ENCODE data around the gene CPEB1. TPM values are rescaled to one million over a fixed set of nuclear protein-coding genes. Genes with fewer than 3 reads are reported as not detected.

CPEB1 gene
- total RNA-seq, 4 donors from 2014 or later, result 0.97 to 5.2 (median 2.5) TPM

GRCh38 chr15:82625136-82625535 lies 22.0 kb downstream of the CPEB1 start:
- 86% methylated on average over 4 of the region's 4 CpGs for WGBS
- Histone ChIP-seq H3K27ac (no peak overlapping the region), H3K27me3 (no peaks in the 10 kb centered on the region), H3K9me3 (no peaks in the 10 kb centered on the region), H3K4me1 (no peaks in the 10 kb centered on the region), H3K36me3 (no peaks in the 10 kb centered on the region), H3K4me3 (no peak overlapping the region)
- no peak for TF ChIP-seq EP300 (IDR thresholded peaks at IDR 0.05)
- TF ChIP-seq POLR2AphosphoS5 (IDR thresholded peaks at IDR 0.05), result no peak
- no peak for TF ChIP-seq POLR2A (IDR thresholded peaks at IDR 0.05)
- TF ChIP-seq, protein P1, sequence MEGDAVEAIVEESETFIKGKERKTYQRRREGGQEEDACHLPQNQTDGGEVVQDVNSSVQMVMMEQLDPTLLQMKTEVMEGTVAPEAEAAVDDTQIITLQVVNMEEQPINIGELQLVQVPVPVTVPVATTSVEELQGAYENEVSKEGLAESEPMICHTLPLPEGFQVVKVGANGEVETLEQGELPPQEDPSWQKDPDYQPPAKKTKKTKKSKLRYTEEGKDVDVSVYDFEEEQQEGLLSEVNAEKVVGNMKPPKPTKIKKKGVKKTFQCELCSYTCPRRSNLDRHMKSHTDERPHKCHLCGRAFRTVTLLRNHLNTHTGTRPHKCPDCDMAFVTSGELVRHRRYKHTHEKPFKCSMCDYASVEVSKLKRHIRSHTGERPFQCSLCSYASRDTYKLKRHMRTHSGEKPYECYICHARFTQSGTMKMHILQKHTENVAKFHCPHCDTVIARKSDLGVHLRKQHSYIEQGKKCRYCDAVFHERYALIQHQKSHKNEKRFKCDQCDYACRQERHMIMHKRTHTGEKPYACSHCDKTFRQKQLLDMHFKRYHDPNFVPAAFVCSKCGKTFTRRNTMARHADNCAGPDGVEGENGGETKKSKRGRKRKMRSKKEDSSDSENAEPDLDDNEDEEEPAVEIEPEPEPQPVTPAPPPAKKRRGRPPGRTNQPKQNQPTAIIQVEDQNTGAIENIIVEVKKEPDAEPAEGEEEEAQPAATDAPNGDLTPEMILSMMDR (IDR thresholded peaks at IDR 0.05), result no peak
- no peak for DNase-seq (ENCODE audit: low spot score in 2 of 2)

GRCh38 chr15:82624438-82624837 lies 22.7 kb downstream of the CPEB1 start:
- no peaks in the 10 kb centered on the region for H3K27me3 ChIP-seq
- no peak overlapping the region for H3K4me3 ChIP-seq
- 85% methylated on average over 3 of the region's 3 CpGs for WGBS
- H3K9me3 ChIP-seq, result no peaks in the 10 kb centered on the region
- no peak overlapping the region for H3K27ac ChIP-seq
- H3K4me1 ChIP-seq, result no peaks in the 10 kb centered on the region
- TF ChIP-seq POLR2A (IDR thresholded peaks at IDR 0.05) (no peak), EP300 (IDR thresholded peaks at IDR 0.05) (no peak), POLR2AphosphoS5 (IDR thresholded peaks at IDR 0.05) (no peak)
- TF ChIP-seq, protein P1 (IDR thresholded peaks at IDR 0.05), result no peak
- no peak for DNase-seq (ENCODE audit: low spot score in 2 of 2)
- no peaks in the 10 kb centered on the region for H3K36me3 ChIP-seq

DNA sequence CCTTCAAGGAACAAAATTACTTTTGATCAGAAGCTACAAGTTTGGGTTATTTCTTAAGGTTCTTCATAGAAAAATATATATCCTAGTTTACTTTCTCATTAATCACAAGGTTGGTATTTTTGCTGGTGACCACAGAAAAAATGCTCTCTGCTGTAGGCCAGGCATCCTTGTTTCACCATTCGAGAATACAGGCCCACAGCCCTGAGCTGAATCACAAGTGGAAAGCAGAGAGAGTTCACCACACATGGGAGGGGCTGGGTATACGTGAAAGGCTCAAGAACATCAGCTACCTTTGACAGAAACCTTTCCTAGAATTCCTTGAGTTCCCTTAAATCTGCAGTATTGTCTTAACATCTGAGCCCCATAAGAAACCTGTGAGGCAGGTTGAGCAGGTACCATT lies 23.2 kb downstream of the CPEB1 start:
- H3K4me1 ChIP-seq, result no peaks in the 10 kb centered on the region
- TF ChIP-seq EP300 (IDR thresholded peaks at IDR 0.05) (no peak), POLR2A (IDR thresholded peaks at IDR 0.05) (no peak), POLR2AphosphoS5 (IDR thresholded peaks at IDR 0.05) (no peak)
- TF ChIP-seq, protein P1 (IDR thresholded peaks at IDR 0.05), result no peak
- DNase-seq (ENCODE audit: low spot score in 2 of 2), result no peak
- H3K9me3 ChIP-seq, result no peaks in the 10 kb centered on the region
- H3K27ac ChIP-seq, result no peak overlapping the region
- no peaks in the 10 kb centered on the region for H3K27me3 ChIP-seq
- WGBS, result 73% methylated on average over 2 of the region's 2 CpGs
- H3K4me3 ChIP-seq, result no peak overlapping the region
- H3K36me3 ChIP-seq, result no peaks in the 10 kb centered on the region

DNA sequence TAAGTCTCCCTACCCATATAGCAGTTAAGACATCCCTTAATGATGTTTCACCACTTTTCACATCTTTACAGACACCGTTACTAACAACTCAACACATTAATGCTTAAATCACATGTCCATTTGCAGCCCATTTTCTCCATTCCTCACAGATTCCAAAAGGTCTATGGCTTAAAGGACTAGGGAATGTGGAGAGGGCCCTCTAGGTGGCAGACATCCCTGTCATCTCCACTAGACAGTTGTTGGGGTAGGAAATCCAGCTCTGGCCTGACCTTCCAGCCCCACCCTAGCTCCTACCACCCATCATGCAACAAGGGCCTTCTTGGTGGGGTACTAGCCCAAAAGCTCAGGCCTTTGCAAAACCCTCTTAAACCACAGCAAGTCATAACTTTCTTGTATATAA lies 25.2 kb downstream of the CPEB1 start:
- no peak for DNase-seq (ENCODE audit: low spot score in 2 of 2)
- no peak overlapping the region for H3K27ac ChIP-seq
- WGBS, result 79% methylated on average over 1 of the region's 1 CpG
- H3K27me3 ChIP-seq, result no peaks in the 10 kb centered on the region
- H3K4me3 ChIP-seq, result no peak overlapping the region
- H3K36me3 ChIP-seq, result no peaks in the 10 kb centered on the region
- H3K4me1 ChIP-seq, result no peaks in the 10 kb centered on the region
- TF ChIP-seq POLR2A (IDR thresholded peaks at IDR 0.05) (no peak), POLR2AphosphoS5 (IDR thresholded peaks at IDR 0.05) (no peak), EP300 (IDR thresholded peaks at IDR 0.05) (no peak)
- TF ChIP-seq, protein P1 (IDR thresholded peaks at IDR 0.05), result no peak
- no peaks in the 10 kb centered on the region for H3K9me3 ChIP-seq

- 50% methylated on average over 4 of the region's 12 CpGs for WGBS
- H3K36me3 ChIP-seq, result no peaks in the 10 kb centered on the region
- H3K4me3 ChIP-seq, result no peak overlapping the region
- H3K9me3 ChIP-seq, result no peaks in the 10 kb centered on the region
- DNase-seq (ENCODE audit: low spot score in 2 of 2), result peak in 1 of 2 donors; percentile 69
- no peaks in the 10 kb centered on the region for H3K4me1 ChIP-seq
- H3K27ac ChIP-seq, result no peak overlapping the region
- H3K27me3 ChIP-seq, result no peaks in the 10 kb centered on the region
- no peak for TF ChIP-seq POLR2AphosphoS5 (IDR thresholded peaks at IDR 0.05)
Observed at GRCh38 chr15:82613747-82614146, 33.4 kb downstream of the CPEB1 start.

DNA sequence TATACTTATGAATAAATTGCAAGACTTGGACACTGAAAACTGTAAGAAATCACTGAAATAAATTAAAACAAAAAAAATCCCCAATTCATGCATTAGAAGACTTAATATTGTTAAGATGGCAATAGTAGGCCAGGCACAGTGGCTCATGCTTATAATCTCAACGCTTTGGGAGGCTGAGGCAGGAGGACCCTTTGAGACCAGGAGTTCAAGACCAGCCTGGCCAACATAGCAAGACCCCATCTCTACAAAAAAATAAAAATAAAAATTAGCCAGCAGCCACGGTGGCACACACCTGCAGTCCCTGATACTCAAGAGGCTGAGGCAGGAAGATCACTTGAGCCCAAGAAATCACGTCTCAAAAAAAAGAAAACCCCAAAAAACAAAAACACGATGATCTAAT lies 35.8 kb downstream of the CPEB1 start:
- no peaks in the 10 kb centered on the region for H3K27me3 ChIP-seq
- H3K27ac ChIP-seq, result no peak overlapping the region
- H3K9me3 ChIP-seq, result no peaks in the 10 kb centered on the region
- H3K36me3 ChIP-seq, result no peaks in the 10 kb centered on the region
- TF ChIP-seq POLR2A (IDR thresholded peaks at IDR 0.05) (no peak), EP300 (IDR thresholded peaks at IDR 0.05) (no peak), POLR2AphosphoS5 (IDR thresholded peaks at IDR 0.05) (no peak)
- TF ChIP-seq, protein P1 (IDR thresholded peaks at IDR 0.05), result no peak
- H3K4me1 ChIP-seq, result no peaks in the 10 kb centered on the region
- DNase-seq (ENCODE audit: low spot score in 2 of 2), result no peak
- WGBS, result 92% methylated on average over 4 of the region's 4 CpGs
- no peak overlapping the region for H3K4me3 ChIP-seq

Measured in suprapubic skin (tissue), 4 donors.